Measurements from ENCODE around the gene IRGC.
"Not testable (repeated sequence)": the region's sequence is repeated elsewhere in the genome, so short reads cannot be mapped to it uniquely, and the experiment has no call there.

IRGC gene

DNA sequence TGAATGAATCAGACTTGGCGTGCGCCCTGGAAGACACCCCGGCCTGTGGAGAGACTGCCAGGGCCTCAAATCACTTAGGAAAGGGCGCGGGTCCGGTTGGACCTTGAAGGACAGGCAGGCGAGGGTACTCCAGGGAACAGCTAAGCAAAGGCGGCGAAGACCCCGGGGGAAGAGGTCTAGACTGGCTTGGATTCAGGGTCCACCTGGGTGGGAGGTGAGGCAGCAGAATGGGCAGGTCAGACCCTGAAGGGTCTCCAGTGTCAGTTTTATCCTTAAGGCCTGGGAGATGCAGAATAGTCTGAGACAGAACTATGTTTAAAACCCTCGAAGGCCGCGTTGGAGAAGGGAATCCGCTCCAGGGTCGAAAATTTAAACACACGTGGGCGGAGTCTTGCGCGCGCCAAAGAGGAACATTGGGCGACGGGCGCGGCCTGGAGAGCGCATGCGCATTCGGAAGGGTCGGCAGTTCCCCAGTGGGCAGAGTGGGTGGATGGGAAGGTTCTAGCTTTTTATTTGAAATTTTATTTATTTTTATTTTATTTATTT lies 39.5 kb downstream of the IRGC start:
- DNase-seq (ENCODE audit: low spot score), result peak; percentile 82
- TF ChIP-seq, protein P1, sequence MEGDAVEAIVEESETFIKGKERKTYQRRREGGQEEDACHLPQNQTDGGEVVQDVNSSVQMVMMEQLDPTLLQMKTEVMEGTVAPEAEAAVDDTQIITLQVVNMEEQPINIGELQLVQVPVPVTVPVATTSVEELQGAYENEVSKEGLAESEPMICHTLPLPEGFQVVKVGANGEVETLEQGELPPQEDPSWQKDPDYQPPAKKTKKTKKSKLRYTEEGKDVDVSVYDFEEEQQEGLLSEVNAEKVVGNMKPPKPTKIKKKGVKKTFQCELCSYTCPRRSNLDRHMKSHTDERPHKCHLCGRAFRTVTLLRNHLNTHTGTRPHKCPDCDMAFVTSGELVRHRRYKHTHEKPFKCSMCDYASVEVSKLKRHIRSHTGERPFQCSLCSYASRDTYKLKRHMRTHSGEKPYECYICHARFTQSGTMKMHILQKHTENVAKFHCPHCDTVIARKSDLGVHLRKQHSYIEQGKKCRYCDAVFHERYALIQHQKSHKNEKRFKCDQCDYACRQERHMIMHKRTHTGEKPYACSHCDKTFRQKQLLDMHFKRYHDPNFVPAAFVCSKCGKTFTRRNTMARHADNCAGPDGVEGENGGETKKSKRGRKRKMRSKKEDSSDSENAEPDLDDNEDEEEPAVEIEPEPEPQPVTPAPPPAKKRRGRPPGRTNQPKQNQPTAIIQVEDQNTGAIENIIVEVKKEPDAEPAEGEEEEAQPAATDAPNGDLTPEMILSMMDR (IDR thresholded peaks at IDR 0.05; ENCODE audit: extremely low read depth, missing control alignments), result no peak

DNA sequence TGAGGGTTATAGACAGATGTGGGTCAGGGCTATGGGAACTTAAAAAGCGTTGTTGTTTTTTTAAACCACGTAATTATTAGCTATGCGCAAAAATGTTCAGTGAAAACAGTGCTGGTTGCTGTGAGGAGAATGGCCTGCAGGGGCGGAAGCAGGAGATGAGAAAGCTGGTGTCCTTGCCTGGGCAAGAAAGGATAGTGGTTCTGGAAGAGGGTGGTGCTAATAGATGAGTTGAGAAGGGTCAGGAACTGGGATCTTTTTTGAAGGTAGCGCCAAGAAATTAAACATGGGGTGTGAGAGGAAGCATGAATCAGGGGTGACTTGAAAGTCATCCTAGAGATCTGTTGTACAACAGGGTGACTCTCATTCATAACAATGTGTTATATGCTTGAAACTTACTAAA lies 43.6 kb downstream of the IRGC start:
- DNase-seq (ENCODE audit: low spot score), result no peak
- TF ChIP-seq, protein P1 (IDR thresholded peaks at IDR 0.05; ENCODE audit: extremely low read depth, missing control alignments), result no peak

DNA sequence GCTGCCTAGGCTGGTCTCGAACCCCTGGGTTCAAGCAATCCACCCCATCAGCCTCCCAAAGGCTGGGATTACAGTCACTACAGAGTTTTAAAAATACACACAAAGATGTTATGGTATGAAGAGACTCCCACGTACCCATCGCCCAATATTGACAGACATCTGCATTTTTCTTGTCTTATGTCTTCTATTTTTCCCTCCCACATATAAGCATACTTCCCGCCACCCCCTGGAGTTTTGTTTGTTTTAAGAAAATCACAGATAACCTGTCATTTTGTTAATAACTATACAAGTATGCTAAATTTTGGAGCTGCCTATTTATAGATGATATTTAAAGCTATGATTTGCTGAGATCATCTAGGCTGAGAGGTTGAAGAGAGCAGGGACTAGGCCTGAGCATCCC lies 45.1 kb downstream of the IRGC start:
- TF ChIP-seq, protein P1 (IDR thresholded peaks at IDR 0.05; ENCODE audit: extremely low read depth, missing control alignments), result no peak

DNA sequence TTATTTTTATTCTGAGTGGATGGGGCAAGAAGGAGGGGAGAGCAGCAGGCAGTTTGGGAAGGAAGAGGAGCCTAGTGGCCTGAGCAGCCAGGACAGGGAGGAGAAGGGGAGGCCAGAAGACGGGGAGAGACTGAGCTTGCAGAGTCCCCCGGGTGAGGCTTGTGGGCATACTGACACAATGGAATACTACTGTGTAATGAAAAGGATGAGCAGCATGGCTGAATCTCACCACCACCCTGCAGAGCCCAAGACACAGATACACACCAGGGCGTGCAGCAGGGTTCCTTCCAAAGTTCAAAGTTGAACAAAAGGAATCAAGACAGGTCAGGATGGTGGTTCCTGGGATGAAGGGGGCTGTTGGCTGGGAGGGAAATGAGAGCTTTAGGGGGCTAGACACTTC lies 46.9 kb downstream of the IRGC start:
- no peak for DNase-seq (ENCODE audit: low spot score)
- TF ChIP-seq, protein P1 (IDR thresholded peaks at IDR 0.05; ENCODE audit: extremely low read depth, missing control alignments), result no peak

More for the DNA sequence above, 45.1 kb downstream of the IRGC start:
- DNase-seq (ENCODE audit: low spot score), result no peak

DNA sequence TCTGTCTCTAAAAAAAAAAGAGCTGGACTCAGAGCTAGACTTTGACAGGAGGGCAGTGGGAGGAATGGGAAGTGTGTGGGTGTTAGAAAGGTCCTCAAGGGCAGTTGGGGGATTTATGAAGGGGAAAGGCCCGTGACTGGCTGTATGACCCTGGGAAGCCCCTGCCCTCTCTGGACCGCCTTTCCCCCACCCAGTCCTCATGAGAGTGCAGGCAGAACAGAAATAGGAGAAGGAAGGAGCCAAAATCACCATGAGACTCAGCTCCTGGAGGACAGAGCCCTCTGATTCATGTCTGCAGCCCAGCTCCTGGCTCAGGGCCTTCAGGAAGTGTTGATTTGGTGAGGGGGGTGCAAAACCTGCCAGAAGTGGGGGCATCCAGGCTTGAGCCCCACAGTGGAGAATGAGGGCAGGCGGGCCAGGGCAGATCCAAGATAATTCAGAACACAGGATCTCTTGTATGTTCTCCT lies 47.6 kb downstream of the IRGC start:
- DNase-seq (ENCODE audit: low spot score), result peak; percentile 52
- TF ChIP-seq, protein P1 (IDR thresholded peaks at IDR 0.05; ENCODE audit: extremely low read depth, missing control alignments), result no peak

DNA sequence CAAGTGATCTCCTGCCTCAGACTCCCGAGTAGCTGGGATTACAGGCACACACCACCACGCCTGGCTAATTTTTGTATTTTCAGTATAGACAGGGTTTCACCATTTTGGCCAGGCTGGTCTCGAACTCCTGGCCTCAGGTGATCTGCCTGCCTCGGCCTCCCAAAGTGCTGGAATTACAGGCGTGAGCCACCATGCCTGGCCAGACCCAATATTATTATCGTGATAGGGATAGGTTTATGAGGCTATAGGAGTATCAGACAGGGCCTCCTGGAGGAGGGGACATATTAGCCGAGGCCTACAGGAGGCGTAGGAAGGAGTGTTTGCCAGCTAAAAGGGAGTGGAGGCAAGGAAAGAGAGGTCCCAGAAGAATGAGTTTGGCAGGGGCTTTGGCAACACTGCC lies 48.8 kb downstream of the IRGC start:
- not testable (repeated sequence) for DNase-seq (ENCODE audit: low spot score)

DNA sequence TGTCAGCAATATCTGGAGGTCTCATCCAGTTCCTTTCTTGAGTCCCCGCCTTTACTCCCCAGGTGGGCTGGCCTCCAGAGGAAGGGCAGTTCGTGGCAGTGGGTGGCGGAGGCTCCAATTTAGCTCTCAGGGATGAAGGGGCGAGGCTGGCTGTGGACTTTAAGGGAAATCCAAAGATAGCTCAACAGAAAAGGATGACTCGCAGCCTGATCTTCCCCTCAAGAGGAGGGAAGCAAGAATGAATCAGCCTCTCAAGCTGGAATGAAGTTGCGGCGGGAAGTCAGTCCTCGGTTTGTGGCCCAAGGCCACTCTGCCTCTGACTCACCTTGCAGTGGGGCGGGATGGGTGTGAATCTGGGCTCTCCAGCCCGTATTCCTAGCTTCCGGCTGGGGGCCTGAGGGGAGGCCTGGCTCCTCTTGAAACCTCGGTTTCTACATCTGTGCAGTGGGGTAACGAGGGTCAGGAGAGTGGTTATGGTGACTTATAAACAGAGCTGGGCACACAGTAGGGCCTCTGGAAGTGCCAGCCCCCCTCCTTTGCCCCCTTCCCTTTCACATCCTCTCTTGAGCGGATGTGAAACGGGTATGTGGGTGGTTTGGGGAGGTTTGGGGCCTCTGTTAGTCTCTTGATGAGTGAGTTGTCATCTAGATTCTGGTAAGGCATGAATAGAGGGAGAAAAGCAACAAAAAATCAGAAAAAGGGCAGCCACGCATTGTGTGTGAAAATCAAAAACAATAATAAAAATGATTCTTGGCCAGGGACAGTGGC lies 49.4 kb downstream of the IRGC start:
- TF ChIP-seq, protein P1 (IDR thresholded peaks at IDR 0.05; ENCODE audit: extremely low read depth, missing control alignments), result no peak
- peak; percentile 77 for DNase-seq (ENCODE audit: low spot score)

DNA sequence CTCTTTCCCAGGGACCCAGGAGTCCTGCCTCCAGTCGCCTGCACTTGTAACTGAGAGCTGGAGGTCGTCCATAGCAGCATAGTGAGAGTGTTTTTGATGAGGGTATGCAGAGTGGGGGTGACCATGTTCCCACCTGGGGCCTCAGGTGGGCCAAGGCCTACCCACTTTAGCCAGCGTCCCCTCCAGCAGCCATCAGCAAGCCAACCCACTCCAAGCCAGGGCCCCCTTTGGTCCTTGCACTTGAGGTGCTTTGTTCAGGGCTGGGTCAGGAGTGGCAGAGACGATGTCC lies 50.8 kb downstream of the IRGC start:
- no peak for DNase-seq (ENCODE audit: low spot score)
- TF ChIP-seq, protein P1 (IDR thresholded peaks at IDR 0.05; ENCODE audit: extremely low read depth, missing control alignments), result no peak
